DND-41 (cell line): ENCODE measurements around the gene PGBD5.

ENCODE experiments used
- CTCF ChIP-seq: IDR thresholded peaks from 2 replicates; pipeline ENCODE4 v1.5.1; 2012; ENCODE audit warnings: borderline replicate concordance, low read length, moderate library complexity, mild to moderate bottlenecking; ENCODE audit not compliant: poor library complexity, severe bottlenecking; ENCODE audit errors: extremely low read depth
- EZH2 ChIP-seq: IDR thresholded peaks from 3 replicates; pipeline ENCODE4 v1.6.1; 2012; ENCODE audit warnings: borderline replicate concordance, low read depth, mild to moderate bottlenecking, moderate library complexity, low read length, inconsistent platforms; ENCODE audit not compliant: severe bottlenecking

GRCh38 chr1:230301822-230302221 is 124.3 kb downstream of the PGBD5 start:
- TF ChIP-seq CTCF (no peak), EZH2 (no peak)
